Stimulated activated naive CD8-positive, alpha-beta T cell treated with anti-CD3 and anti-CD28 coated beads, Interleukin-15, Interleukin-2, amounts not matched to agents 100 ng/mL and 50 ng/mL, for 24 hours (primary cell): Measurements from ENCODE around the gene LAMB2.

Source experiments
- H3K27ac Mint-ChIP-seq: one replicate; pipeline ENCODE4 v1.8.0; 2021; ENCODE audit warnings: mild to moderate bottlenecking, mixed read lengths
- H3K27me3 Mint-ChIP-seq: one replicate; pipeline ENCODE4 v1.8.0; 2021; ENCODE audit warnings: mixed read lengths
- H3K36me3 Mint-ChIP-seq: one replicate; pipeline ENCODE4 v1.8.0; 2021; ENCODE audit warnings: low read depth, mixed read lengths
- H3K4me1 Mint-ChIP-seq: one replicate; pipeline ENCODE4 v1.8.0; 2021; ENCODE audit warnings: low read depth, mixed read lengths
- H3K4me3 Mint-ChIP-seq: one replicate; pipeline ENCODE4 v1.8.0; 2021; ENCODE audit warnings: mild to moderate bottlenecking, mixed read lengths
- H3K9me3 Mint-ChIP-seq: one replicate; pipeline ENCODE4 v1.8.0; 2021; ENCODE audit warnings: mixed read lengths

The LAMB2 gene

DNA sequence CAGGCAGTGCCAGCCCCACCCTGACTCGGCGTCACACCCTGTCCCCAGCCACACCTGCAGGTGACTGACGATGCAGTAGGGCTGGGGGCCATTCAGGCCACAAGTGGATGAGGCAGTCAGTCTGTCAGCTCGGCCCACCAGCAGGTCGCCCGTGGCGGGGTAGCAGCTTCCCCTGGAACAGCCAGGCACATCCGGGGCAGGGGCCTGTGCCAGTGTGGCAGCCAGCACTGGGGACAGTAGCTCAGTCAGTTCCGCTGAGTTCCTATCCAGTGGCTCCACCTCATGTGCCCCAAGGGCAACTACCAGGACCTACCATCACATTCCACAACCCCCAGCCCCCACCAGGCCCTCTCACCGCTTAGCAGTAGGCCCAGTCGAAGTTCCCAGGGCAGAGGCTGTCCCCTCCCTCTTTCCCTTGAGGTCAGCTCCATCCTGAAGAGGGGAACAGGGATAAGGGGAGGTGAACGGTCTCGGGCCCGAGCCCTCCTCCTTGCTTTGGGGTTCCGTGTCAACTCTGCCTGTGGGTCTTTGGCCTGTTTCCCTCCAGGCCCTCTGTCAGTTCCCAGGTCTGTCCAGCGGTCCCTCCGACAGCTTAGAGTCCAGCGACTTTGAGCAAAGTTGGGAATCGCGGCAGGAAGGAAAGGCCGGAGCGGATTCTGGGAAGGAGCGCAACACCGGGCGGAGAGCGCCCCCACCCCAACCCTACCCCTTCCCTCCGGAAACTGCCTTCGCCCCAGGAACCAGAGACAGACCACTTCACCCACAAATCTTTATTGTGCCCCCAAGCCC is at the start of gene LAMB2:
LAMB2 (minus strand) TSS at position 614 of the 789 bp plus-strand sequence; CDS start at position 431, 183 bp downstream.
- H3K27me3 Mint-ChIP-seq: peaks cover 10% of the 10 kb centered on the region
- no peaks in the 10 kb centered on the region for H3K36me3 Mint-ChIP-seq
- no peak within 1 kb of the TSS for H3K27ac Mint-ChIP-seq
- H3K9me3 Mint-ChIP-seq: no peaks in the 10 kb centered on the region
- H3K4me3 Mint-ChIP-seq: no peak within 1 kb of the TSS
- peaks cover 6% of the 10 kb centered on the region for H3K4me1 Mint-ChIP-seq

DNA sequence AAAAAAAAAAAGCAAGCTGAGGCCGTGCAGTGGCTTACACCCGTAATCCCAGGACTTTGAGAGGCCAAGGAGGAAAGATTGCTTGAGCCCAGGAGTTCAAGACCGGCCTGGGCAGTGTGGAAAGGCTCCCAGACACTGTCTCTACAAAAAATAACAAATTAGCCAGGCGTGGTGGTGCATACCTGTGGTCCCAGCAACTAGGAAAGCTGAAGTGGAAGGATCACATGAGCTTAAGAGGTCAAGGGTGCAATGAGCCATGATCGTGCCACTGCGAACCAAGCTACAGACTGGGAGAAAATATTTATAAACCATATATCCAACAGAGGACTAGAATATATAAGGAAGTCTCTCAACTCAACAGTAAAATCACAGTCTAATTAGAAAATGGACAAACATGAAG is 48.5 kb upstream of the LAMB2 start:
- Mint-ChIP-seq H3K4me1 (no peaks in the 10 kb centered on the region), H3K9me3 (no peaks in the 10 kb centered on the region), H3K4me3 (no peak overlapping the region), H3K36me3 (no peaks in the 10 kb centered on the region), H3K27me3 (peaks cover 9% of the 10 kb centered on the region), H3K27ac (no peak overlapping the region)

DNA sequence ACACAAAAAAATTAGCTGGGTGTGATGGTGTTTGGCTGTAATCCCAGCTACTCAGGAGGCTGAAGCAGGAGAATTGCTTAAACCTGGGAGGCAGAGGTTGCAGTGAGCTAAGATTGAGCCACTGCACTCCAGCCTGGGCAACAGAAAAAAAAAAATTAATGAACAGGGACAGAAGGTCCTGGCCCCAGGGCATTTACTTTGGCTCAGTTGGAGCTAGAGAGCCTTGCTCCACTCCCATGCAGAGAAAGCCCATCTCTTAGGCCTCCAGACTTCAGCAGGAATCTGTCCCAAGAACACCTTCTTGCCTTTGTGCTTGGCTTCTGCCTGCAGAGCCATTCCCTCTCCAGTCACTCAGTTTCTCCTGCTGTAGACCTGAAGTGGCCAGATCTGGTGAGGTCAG is 47.3 kb upstream of the LAMB2 start:
- Mint-ChIP-seq H3K4me1 (no peaks in the 10 kb centered on the region), H3K9me3 (no peaks in the 10 kb centered on the region), H3K36me3 (no peaks in the 10 kb centered on the region), H3K27ac (no peak overlapping the region), H3K4me3 (no peak overlapping the region), H3K27me3 (peaks cover 9% of the 10 kb centered on the region)

DNA sequence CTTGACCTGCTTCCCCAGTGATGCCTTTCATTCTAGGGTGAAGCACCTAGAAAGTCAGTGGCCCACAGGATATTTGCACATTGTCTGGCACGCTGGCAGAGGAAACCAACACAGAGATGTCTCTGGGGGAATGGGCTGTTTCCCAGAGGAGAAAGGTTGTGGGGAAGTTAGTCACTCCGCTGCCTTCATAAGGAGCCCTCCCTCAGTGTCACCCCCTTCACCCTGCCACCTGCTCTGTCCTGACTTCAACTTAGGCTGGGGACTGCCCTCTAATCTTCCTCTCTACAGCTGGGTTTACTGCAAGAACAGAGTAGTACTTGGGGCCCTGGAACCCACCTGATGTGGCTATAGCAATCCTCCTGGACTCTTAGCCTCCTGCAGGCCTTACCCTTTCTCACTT is 44.2 kb upstream of the LAMB2 start:
- H3K27ac Mint-ChIP-seq: no peak overlapping the region
- no peaks in the 10 kb centered on the region for H3K9me3 Mint-ChIP-seq
- H3K4me3 Mint-ChIP-seq: no peak overlapping the region

DNA sequence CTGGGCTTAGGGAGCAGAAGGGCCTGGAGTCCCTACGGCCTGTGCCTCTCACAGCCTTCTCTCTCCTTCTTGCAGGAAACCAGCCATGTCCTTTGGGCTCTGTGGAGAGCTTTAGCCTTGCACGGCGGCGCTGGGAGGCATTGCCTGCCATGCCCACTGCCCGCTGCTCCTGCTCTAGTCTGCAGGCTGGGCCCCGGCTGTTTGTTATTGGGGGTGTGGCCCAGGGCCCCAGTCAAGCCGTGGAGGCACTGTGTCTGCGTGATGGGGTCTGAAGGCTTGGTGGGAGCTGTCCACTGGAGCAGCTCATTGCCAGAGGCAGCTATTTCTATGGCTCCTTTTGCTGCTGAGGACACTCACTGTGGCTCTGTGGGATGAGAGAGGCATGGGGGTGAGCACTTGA is 42.7 kb upstream of the LAMB2 start:
- H3K36me3 Mint-ChIP-seq: no peaks in the 10 kb centered on the region
- no peak overlapping the region for H3K4me3 Mint-ChIP-seq
- peaks cover 9% of the 10 kb centered on the region for H3K27me3 Mint-ChIP-seq
- H3K27ac Mint-ChIP-seq: no peak overlapping the region
- H3K9me3 Mint-ChIP-seq: no peaks in the 10 kb centered on the region
- H3K4me1 Mint-ChIP-seq: peaks cover 12% of the 10 kb centered on the region

More for the DNA sequence above, 44.2 kb upstream of the LAMB2 start:
- no peaks in the 10 kb centered on the region for H3K36me3 Mint-ChIP-seq
- H3K4me1 Mint-ChIP-seq: peaks cover 6% of the 10 kb centered on the region
- H3K27me3 Mint-ChIP-seq: peaks cover 9% of the 10 kb centered on the region

DNA sequence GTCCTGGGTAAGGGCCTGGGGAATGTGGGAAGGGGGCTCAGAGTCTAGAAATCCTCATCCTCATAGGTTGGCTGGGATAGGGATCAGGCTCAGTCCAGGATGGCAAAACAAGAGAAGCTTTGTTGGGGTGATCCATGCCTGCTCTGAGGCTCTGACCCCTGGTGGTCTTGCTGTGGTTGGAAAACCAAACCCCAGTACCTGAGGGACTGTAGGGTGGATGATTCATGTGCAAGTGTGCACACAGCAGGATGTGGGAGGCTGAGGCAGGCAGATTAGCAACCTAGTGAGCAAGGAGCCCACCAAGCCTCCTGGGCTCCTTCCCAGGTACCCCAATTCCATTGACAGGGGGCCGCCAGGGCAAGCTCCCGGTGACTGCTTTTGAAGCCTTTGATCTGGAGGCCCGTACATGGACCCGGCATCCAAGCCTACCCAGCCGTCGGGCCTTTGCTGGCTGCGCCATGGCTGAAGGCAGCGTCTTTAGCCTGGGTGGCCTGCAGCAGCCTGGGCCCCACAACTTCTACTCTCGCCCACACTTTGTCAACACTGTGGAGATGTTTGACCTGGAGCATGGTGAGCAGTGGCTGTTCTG is 41.6 kb upstream of the LAMB2 start:
- no peaks in the 10 kb centered on the region for H3K9me3 Mint-ChIP-seq
- peaks cover 8% of the 10 kb centered on the region for H3K27me3 Mint-ChIP-seq
- H3K4me1 Mint-ChIP-seq: peaks cover 12% of the 10 kb centered on the region
- H3K4me3 Mint-ChIP-seq: no peak overlapping the region
- H3K27ac Mint-ChIP-seq: no peak overlapping the region
- H3K36me3 Mint-ChIP-seq: no peaks in the 10 kb centered on the region

DNA sequence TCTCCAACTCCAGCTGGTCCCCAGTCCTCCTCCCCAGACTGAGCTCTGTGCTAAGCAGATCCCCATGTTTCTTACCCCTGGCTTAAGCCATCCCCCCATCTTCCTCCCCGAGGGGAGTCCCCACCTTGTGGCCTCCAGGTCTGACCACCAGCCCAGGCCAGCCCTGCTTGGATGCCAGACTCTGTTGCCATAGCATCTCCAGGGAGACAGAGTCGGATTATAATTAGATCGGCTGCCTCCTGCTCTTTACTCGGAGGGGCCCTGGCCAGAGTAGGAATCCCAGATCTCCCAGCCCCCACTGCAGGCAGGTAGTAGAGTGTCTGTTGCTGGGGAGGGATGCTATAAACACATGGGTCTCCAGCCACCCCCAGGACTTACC is 40.9 kb upstream of the LAMB2 start:
- Mint-ChIP-seq H3K4me3 (no peak overlapping the region), H3K27ac (no peak overlapping the region), H3K27me3 (peaks cover under 1% of the 10 kb centered on the region), H3K4me1 (peaks cover 12% of the 10 kb centered on the region), H3K36me3 (no peaks in the 10 kb centered on the region), H3K9me3 (no peaks in the 10 kb centered on the region)

DNA sequence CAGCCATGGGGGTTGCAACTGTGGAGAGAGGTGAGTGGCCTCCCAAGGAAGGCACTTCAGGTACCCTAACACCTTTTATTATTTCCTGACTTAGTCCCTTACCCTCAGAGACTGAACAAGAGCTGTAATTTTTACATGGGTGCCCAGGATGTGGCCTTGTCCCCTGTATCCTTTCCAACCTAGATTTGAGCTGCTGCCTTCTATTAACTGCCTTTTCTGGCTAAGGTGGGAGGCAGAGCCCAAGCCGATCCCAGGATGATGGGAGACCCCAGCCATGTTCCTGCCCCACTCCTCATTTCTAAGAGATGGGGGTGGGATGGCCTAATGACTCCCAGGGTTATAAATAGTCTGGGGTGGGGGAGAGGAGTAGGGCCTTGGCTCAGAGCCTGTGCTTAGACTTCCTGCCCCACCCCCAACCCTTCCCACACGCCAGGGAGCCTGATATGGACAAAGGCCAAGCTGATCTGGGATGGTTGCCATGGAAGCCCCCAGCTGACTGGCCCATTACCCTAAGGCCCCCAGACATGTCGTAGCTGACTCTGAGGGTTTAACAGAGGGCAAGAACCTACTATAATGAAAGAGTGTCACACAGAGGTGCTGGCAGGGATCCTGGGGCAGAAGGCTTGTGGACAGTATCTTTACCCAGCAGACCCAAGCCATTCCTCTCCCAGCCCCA is 40.4 kb upstream of the LAMB2 start:
- Mint-ChIP-seq H3K27ac (no peak overlapping the region), H3K4me1 (peaks cover 12% of the 10 kb centered on the region), H3K4me3 (no peak overlapping the region), H3K27me3 (no peaks in the 10 kb centered on the region), H3K9me3 (no peaks in the 10 kb centered on the region), H3K36me3 (no peaks in the 10 kb centered on the region)

DNA sequence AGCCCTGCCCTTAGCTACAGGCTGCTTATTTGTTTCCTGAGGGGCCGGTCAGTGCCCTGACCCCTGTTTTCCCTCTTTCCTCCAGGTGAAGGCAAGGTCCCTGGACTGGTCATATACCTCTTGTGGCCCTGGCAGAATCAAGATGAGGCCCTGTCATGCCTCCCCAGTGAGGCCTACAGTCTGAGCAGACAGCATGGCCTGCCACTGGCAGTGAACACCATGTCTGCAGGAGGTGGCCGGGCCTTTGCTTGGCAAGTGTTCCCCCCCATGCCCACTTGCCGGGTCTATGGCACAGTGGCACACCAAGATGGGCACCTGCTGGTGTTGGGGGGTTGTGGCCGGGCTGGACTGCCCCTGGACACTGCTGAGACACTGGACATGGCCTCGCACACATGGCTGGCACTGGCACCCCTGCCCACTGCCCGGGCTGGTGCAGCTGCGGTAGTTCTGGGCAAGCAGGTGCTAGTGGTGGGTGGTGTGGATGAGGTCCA is 39.7 kb upstream of the LAMB2 start:
- no peak overlapping the region for H3K27ac Mint-ChIP-seq

DNA sequence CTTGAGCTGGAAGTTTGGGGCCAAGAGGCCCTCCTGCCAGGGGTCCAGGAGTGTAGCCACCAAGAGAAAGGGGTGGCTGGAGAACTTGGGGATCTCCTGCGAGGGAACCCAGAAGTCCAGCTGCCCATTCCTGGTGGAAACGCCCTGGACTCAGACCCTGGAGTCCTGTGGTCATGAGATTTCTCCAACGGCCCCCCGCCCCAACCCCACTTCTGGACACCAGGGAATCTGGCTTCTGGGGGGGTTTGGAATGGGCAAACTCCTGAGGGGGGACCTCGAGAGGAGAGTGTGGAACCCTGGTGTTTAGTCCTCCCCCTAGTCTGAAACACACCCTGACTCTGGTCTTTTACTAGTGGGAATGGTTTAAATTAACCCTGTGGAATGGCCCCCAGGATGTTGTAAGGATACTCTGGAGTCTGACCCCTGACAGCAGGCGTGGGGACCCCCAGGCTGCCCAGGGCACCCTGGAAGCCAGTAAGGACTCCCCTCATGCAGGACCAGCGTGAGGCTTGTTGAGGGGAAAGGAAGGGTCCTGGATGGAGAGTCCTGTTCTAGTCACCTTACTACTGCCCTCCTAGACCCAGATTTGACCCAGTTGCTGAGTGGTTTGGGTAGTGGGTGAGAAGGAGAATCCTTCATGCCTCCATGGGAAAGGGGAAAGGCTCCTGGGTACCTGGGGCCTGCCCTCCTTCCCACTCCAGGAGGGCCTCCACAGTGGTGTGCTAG is 39.1 kb upstream of the LAMB2 start:
- H3K4me3 Mint-ChIP-seq: peak overlapping the region; percentile 48
- no peaks in the 10 kb centered on the region for H3K27me3 Mint-ChIP-seq
- H3K9me3 Mint-ChIP-seq: no peaks in the 10 kb centered on the region
- H3K4me1 Mint-ChIP-seq: peaks cover 12% of the 10 kb centered on the region
- H3K36me3 Mint-ChIP-seq: no peaks in the 10 kb centered on the region
- no peak overlapping the region for H3K27ac Mint-ChIP-seq

More for the DNA sequence above, 39.7 kb upstream of the LAMB2 start:
- Mint-ChIP-seq H3K4me3 (no peak overlapping the region), H3K36me3 (no peaks in the 10 kb centered on the region), H3K27me3 (no peaks in the 10 kb centered on the region), H3K9me3 (no peaks in the 10 kb centered on the region), H3K4me1 (peaks cover 12% of the 10 kb centered on the region)

DNA sequence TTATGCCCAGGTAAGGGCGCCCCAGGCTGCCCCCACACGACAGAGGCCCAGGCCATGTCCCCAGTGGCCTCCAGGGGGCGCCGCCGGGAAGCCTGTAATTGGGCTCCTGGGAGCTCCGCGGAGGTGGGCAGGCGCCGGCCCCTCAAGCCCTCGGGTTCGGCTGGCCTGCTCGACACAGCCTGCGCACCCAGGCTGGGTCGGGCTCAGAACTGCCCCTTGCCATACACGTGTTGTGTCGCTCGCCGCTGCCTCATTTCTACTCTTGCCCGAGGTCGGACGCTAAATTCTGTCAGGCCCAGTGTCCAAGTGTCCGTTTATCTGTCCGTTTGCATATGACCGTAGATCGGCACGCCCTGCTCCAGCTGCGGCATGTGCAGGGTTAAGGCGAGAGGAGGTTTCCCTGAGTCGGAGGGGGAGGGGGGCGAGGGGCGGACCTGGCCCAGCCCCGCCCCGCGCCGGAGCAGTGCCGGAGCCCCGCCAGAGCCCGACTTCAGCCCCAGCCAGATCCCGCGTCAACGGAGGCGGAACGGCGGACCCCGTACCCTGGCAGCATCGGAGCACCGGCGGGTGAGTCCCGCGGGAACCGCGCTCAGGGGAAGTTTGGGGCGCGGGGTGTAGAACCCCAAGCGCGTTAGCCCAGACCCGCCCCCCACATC is 38.4 kb upstream of the LAMB2 start, which contains the start of gene KLHDC8B:
KLHDC8B (plus strand) TSS at position 480 of the 656 bp plus-strand sequence. CDS start 1,172 bp downstream, outside the sequence.
- Mint-ChIP-seq H3K4me3 (peak within 1 kb of the TSS; percentile 81), H3K36me3 (no peaks in the 10 kb centered on the region), H3K27ac (peak within 1 kb of the TSS; percentile 59), H3K4me1 (peaks cover 18% of the 10 kb centered on the region), H3K27me3 (no peaks in the 10 kb centered on the region), H3K9me3 (no peaks in the 10 kb centered on the region)

DNA sequence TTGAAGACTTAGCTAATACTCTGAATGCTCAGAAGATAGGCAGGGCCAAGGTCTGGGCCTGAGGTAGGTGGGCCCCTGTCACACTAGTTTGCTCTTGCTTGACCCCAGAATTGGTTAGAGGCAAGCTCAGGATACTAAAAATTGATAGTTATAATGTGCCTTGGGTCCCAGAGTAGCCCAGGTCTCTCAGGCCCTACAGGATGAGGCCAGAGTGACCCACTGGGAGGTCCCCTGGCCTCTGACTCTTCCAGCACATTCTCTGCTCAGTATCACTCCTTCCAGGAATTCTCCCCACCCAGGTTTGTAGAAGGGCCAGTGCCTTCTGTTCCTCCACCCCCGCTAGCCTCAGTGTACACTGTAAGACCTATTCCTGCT is 37.9 kb upstream of the LAMB2 start:
- Mint-ChIP-seq H3K9me3 (no peaks in the 10 kb centered on the region), H3K4me1 (peaks cover 19% of the 10 kb centered on the region), H3K4me3 (peak overlapping the region; percentile 81), H3K27ac (peak overlapping the region; percentile 59), H3K36me3 (no peaks in the 10 kb centered on the region), H3K27me3 (no peaks in the 10 kb centered on the region)

DNA sequence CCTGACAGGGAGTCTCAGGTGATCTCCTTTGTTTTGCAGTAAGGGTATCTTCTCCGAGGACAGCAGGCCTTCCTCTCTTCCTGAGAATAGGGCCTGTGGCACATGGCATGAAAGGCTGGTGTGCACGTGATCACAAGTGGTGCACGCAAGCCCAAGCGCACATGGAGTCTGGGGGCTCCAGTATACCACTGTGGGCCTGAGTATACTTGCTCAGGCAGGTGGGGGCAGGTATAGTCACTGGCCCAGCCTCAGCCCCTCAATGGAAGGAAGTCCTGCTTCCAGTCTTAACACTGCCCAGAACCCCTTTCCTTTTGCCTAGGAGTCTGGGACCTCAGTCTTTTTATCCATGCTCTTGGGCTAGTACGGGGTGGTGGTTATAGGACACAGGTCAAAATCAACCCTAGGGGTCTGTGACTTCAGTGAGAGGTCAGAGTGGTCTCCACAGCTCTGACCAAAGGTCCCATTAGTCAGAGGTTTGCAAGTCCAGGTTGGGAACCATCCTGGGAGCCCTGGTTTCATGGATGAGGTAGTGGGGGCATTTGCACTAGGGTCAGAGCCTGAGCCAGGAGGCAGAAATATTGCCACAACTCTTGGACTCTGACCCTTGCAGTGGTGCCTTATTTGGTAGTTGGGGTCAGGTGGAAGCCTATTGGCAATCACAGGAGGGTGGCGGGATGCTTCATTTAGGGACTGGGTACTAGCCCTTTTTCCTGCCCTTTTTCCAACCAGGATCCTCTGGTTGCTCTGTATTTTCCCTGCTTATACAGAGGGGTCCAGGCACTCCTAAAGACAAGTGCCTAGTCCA is 34.1 kb upstream of the LAMB2 start:
- Mint-ChIP-seq H3K27ac (peak overlapping the region; percentile 90), H3K36me3 (peaks cover 23% of the 10 kb centered on the region), H3K9me3 (no peaks in the 10 kb centered on the region), H3K4me1 (peaks cover 46% of the 10 kb centered on the region), H3K27me3 (no peaks in the 10 kb centered on the region), H3K4me3 (peak overlapping the region; percentile 85)
